GM23338 (cell line): ENCODE measurements around the gene SLC24A4. TPM values are rescaled to one million over a fixed set of nuclear protein-coding genes. Genes with fewer than 3 reads are reported as not detected.

ENCODE experiments used
- ATAC-seq: fragments of 200-7000 bp; cut with Tn5 transposase; 3 replicates; pipeline ENCODE4 v1.9.1; 2020
- DNase-seq: peaks from one replicate; pipeline ENCODE4 v3.0.0-alpha.2; 2015; ENCODE audit warnings: low spot score
- H2AFZ ChIP-seq: fragments of 200-600 bp; sonication (generic); 2 replicates; pipeline ENCODE4 v1.8.0; 2016; ENCODE audit warnings: antibody characterized with exemption, mild to moderate bottlenecking, moderate library complexity
- H3F3A ChIP-seq: fragments of 200-600 bp; sonication (generic); replicated peaks from 2 replicates; pipeline ENCODE4 v1.8.0; 2017; ENCODE audit warnings: antibody characterized with exemption, mixed run types, low read depth
- H3K27ac ChIP-seq: fragments of 200-600 bp; sonication (generic); 2 replicates; pipeline ENCODE4 v1.6.1; 2016; ENCODE audit warnings: low read depth
- H3K27me3 ChIP-seq: fragments of 200-600 bp; sonication (generic); 2 replicates; pipeline ENCODE4 v1.8.0; 2016; ENCODE audit warnings: mild to moderate bottlenecking, mixed run types, moderate library complexity; ENCODE audit not compliant: insufficient read depth
- H3K36me3 ChIP-seq: fragments of 200-600 bp; sonication (generic); 2 replicates; pipeline ENCODE4 v1.8.0; 2016; ENCODE audit warnings: mild to moderate bottlenecking; ENCODE audit not compliant: insufficient read depth
- H3K4me1 ChIP-seq: fragments of 200-600 bp; sonication (generic); 2 replicates; pipeline ENCODE4 v1.8.0; 2016; ENCODE audit warnings: mild to moderate bottlenecking, moderate library complexity; ENCODE audit not compliant: insufficient read depth
- H3K4me2 ChIP-seq: fragments of 200-600 bp; sonication (generic); 2 replicates; pipeline ENCODE4 v1.7.1; 2017; ENCODE audit warnings: mixed run types
- H3K4me3 ChIP-seq: fragments of 200-600 bp; sonication (generic); 2 replicates; pipeline ENCODE4 v1.6.1; 2016; ENCODE audit warnings: mixed run types
- H3K79me2 ChIP-seq: fragments of 200-600 bp; sonication (generic); replicated peaks from 2 replicates; pipeline ENCODE4 v1.8.0; 2017; ENCODE audit warnings: mild to moderate bottlenecking; ENCODE audit not compliant: insufficient read depth
- H3K9me2 ChIP-seq: fragments of 200-600 bp; sonication (generic); 2 replicates; pipeline ENCODE4 v1.8.0; 2017; ENCODE audit not compliant: insufficient read depth
- H4K20me1 ChIP-seq: fragments of 200-600 bp; sonication (generic); replicated peaks from 2 replicates; pipeline ENCODE4 v1.8.0; 2017; ENCODE audit warnings: mild to moderate bottlenecking; ENCODE audit not compliant: insufficient read depth
- H3K27ac Mint-ChIP-seq: 2 replicates; pipeline ENCODE4 v1.8.0; 2020; ENCODE audit warnings: inconsistent platforms, mild to moderate bottlenecking, moderate library complexity, mixed read lengths
- H3K27me3 Mint-ChIP-seq: 3 replicates; pipeline ENCODE4 v1.8.0; 2022; ENCODE audit warnings: low read depth, mild to moderate bottlenecking, moderate library complexity, mixed read lengths, inconsistent platforms; ENCODE audit not compliant: insufficient read depth, poor library complexity
- H3K36me3 Mint-ChIP-seq: 3 replicates; pipeline ENCODE4 v1.8.0; 2021; ENCODE audit warnings: low read depth, mild to moderate bottlenecking, inconsistent platforms, moderate library complexity, mixed read lengths
- H3K4me1 Mint-ChIP-seq: 3 replicates; pipeline ENCODE4 v1.8.0; 2020; ENCODE audit warnings: mild to moderate bottlenecking, inconsistent platforms, mixed read lengths
- H3K4me3 Mint-ChIP-seq: 3 replicates; pipeline ENCODE4 v1.8.0; 2021; ENCODE audit warnings: moderate library complexity, mild to moderate bottlenecking, inconsistent platforms, mixed read lengths
- H3K9me3 Mint-ChIP-seq: 3 replicates; pipeline ENCODE4 v1.8.0; 2020; ENCODE audit warnings: moderate library complexity, mild to moderate bottlenecking, inconsistent platforms, mixed read lengths
- CREB1 ChIP-seq: fragments of 250-450 bp; sonication (Bioruptor Pico); IDR thresholded peaks from 2 replicates; pipeline ENCODE4 v1.5.0; 2020; ENCODE audit warnings: low read depth, mild to moderate bottlenecking, moderate library complexity
- CTCF ChIP-seq, 2 experiments: fragments of 200-600 bp in 1 of 2; sonication (generic) in 1 of 2; conservative IDR thresholded peaks; 2 replicates each; pipeline versions ENCODE4 v1.5.1 to v1.6.1; 2016 to 2017; ENCODE audit warnings: antibody characterized with exemption in 2 of 2, low read depth in 2 of 2, mild to moderate bottlenecking in 2 of 2, moderate library complexity in 1 of 2
- ETS1 ChIP-seq: IDR thresholded peaks from 2 replicates; pipeline ENCODE4 v1.6.1; 2016; ENCODE audit warnings: antibody characterized with exemption
- EZH2 ChIP-seq: fragments of 200-600 bp; sonication (generic); IDR thresholded peaks from one replicate; pipeline ENCODE4 v1.8.0; 2017; ENCODE audit warnings: antibody characterized with exemption, mild to moderate bottlenecking, low read depth; ENCODE audit not compliant: unreplicated experiment
- EZH2phosphoT487 ChIP-seq: fragments of 200-600 bp; sonication (generic); IDR thresholded peaks from one replicate; pipeline ENCODE4 v1.8.1; 2018; ENCODE audit warnings: antibody characterized with exemption; ENCODE audit not compliant: unreplicated experiment
- JUNB ChIP-seq: IDR thresholded peaks from one replicate; pipeline ENCODE4 v1.6.1; 2016; ENCODE audit warnings: antibody characterized with exemption; ENCODE audit not compliant: unreplicated experiment
- NANOG ChIP-seq: IDR thresholded peaks from 2 replicates; pipeline ENCODE4 v1.6.1; 2016; ENCODE audit warnings: antibody characterized with exemption, borderline replicate concordance
- STAT1 ChIP-seq: IDR thresholded peaks from one replicate; pipeline ENCODE4 v1.6.1; 2016; ENCODE audit warnings: antibody characterized with exemption; ENCODE audit not compliant: unreplicated experiment
- ZNF114 ChIP-seq: fragments of 250-450 bp; sonication (Bioruptor Pico); IDR thresholded peaks from 2 replicates; pipeline ENCODE4 v1.5.0; 2020; ENCODE audit warnings: mild to moderate bottlenecking, moderate library complexity
- ZNF331 ChIP-seq: fragments of 250-450 bp; sonication (Bioruptor Pico); IDR thresholded peaks from 2 replicates; pipeline ENCODE4 v1.5.0; 2020; ENCODE audit warnings: low read depth, mild to moderate bottlenecking, moderate library complexity
- polyA plus RNA-seq: library from polyadenylated mRNA; unstranded; fragments of >200 nt; fragmentation: Nextera tagmentation; extraction: Ambion mirVana; gene quantifications from 2 replicates; pipeline ENCODE4 v1.2.1, GENCODE V29; 2016
- total RNA-seq: library from RNA; depleted of rRNA; stranded (reverse); fragments of >200 nt; shearing (Covaris generic); gene quantifications from 2 replicates; pipeline ENCODE4 v1.2.3, GENCODE V29; 2014
- TF ChIP-seq, protein P1 (sequence below): fragments of 250-450 bp; sonication (Bioruptor Pico); IDR thresholded peaks from 2 replicates; pipeline ENCODE4 v1.5.0; 2020; ENCODE audit warnings: mild to moderate bottlenecking, moderate library complexity

Gene SLC24A4
- total and polyA plus RNA-seq, 2 experiments from 2014 or later = 0.06 to 0.38 TPM

DNA sequence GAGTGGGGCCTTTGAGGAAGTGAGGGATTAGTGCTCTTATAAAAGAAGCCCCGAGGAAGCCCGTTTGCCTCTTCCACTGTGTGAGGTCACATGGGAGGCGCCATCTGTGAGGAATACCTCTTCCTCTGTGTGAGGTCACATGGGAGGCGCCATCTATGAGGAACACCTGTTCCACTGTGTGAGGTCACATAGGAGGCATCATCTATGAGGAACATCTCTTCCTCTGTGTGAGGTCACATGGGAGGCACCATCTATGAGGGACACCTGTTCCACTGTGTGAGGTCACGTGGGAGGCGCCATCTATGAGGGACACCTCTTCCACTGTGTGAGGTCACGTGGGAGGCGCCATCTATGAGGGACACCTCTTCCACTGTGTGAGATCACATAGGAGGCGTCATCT, 69.7 kb downstream of the SLC24A4 start (continued):
- TF ChIP-seq ZNF114 (CRISPR knock-in tag) (no peak), CREB1 (CRISPR knock-in tag) (no peak), EZH2phosphoT487 (no peak), NANOG (no peak)

GRCh38 chr14:92397150-92397952, 74.4 kb downstream of the SLC24A4 start:
- Histone ChIP-seq H3F3A (no peaks in the 10 kb centered on the region), H3K4me1 (peaks cover 34% of the 10 kb centered on the region), H2AFZ (peak overlapping the region; percentile 77; the same call in 1 of the 2 replicates), H3K27me3 (no peaks in the 10 kb centered on the region), H3K36me3 (no peaks in the 10 kb centered on the region), H4K20me1 (no peaks in the 10 kb centered on the region), H3K4me3 (peak overlapping the region; percentile 35; the same call in 1 of the 2 replicates), H3K4me2 (peak overlapping the region; percentile 69), H3K79me2 (no peaks in the 10 kb centered on the region), H3K9me2 (no peaks in the 10 kb centered on the region), H3K27ac (no peak overlapping the region)
- peak overlapping the region; percentile 18; the same call in 1 of the 2 replicates for H3K27ac Mint-ChIP-seq
- H3K36me3 Mint-ChIP-seq = peaks cover under 1% of the 10 kb centered on the region; the same call in 1 of the 3 replicates
- H3K4me3 Mint-ChIP-seq = peak overlapping the region; percentile 45
- ATAC-seq (no peak; the same call in 2 of the 3 replicates), DNase-seq (no peak)
- H3K27me3 Mint-ChIP-seq = no peaks in the 10 kb centered on the region
- H3K4me1 Mint-ChIP-seq = peaks cover 45% of the 10 kb centered on the region
- H3K9me3 Mint-ChIP-seq = peaks cover 1% of the 10 kb centered on the region; the same call in 2 of the 3 replicates
- TF ChIP-seq EZH2 (no peak), NANOG (no peak), CREB1 (CRISPR knock-in tag) (no peak), ZNF331 (CRISPR knock-in tag) (no peak), STAT1 (no peak), ZNF114 (CRISPR knock-in tag) (no peak), JUNB (no peak), ETS1 (no peak), CTCF (conservative IDR thresholded peaks at IDR 0.05; ENCODE audit: low read depth in 2 of 2) (no peak), EZH2phosphoT487 (no peak)
- TF ChIP-seq, protein P1, sequence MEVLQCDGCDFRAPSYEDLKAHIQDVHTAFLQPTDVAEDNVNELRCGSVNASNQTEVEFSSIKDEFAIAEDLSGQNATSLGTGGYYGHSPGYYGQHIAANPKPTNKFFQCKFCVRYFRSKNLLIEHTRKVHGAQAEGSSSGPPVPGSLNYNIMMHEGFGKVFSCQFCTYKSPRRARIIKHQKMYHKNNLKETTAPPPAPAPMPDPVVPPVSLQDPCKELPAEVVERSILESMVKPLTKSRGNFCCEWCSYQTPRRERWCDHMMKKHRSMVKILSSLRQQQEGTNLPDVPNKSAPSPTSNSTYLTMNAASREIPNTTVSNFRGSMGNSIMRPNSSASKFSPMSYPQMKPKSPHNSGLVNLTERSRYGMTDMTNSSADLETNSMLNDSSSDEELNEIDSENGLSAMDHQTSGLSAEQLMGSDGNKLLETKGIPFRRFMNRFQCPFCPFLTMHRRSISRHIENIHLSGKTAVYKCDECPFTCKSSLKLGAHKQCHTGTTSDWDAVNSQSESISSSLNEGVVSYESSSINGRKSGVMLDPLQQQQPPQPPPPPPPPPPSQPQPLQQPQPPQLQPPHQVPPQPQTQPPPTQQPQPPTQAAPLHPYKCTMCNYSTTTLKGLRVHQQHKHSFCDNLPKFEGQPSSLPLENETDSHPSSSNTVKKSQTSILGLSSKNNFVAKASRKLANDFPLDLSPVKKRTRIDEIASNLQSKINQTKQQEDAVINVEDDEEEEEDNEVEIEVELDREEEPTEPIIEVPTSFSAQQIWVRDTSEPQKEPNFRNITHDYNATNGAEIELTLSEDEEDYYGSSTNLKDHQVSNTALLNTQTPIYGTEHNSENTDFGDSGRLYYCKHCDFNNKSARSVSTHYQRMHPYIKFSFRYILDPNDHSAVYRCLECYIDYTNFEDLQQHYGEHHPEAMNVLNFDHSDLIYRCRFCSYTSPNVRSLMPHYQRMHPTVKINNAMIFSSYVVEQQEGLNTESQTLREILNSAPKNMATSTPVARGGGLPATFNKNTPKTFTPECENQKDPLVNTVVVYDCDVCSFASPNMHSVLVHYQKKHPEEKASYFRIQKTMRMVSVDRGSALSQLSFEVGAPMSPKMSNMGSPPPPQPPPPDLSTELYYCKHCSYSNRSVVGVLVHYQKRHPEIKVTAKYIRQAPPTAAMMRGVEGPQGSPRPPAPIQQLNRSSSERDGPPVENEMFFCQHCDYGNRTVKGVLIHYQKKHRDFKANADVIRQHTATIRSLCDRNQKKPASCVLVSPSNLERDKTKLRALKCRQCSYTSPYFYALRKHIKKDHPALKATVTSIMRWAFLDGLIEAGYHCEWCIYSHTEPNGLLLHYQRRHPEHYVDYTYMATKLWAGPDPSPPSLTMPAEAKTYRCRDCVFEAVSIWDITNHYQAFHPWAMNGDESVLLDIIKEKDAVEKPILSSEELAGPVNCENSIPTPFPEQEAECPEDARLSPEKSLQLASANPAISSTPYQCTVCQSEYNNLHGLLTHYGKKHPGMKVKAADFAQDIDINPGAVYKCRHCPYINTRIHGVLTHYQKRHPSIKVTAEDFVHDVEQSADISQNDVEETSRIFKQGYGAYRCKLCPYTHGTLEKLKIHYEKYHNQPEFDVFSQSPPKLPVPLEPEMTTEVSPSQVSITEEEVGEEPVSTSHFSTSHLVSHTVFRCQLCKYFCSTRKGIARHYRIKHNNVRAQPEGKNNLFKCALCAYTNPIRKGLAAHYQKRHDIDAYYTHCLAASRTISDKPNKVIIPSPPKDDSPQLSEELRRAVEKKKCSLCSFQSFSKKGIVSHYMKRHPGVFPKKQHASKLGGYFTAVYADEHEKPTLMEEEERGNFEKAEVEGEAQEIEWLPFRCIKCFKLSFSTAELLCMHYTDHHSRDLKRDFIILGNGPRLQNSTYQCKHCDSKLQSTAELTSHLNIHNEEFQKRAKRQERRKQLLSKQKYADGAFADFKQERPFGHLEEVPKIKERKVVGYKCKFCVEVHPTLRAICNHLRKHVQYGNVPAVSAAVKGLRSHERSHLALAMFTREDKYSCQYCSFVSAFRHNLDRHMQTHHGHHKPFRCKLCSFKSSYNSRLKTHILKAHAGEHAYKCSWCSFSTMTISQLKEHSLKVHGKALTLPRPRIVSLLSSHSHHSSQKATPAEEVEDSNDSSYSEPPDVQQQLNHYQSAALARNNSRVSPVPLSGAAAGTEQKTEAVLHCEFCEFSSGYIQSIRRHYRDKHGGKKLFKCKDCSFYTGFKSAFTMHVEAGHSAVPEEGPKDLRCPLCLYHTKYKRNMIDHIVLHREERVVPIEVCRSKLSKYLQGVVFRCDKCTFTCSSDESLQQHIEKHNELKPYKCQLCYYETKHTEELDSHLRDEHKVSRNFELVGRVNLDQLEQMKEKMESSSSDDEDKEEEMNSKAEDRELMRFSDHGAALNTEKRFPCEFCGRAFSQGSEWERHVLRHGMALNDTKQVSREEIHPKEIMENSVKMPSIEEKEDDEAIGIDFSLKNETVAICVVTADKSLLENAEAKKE (CRISPR knock-in tag) = no peak
